H1 (cell line): ENCODE measurements around the gene VPS51. TPM values are rescaled to one million over a fixed set of nuclear protein-coding genes. Genes with fewer than 3 reads are reported as not detected.

Experiments
- CTCF ChIA-PET: fragments of 300-600 bp; sonication (Branson Sonifier 250); formaldehyde crosslinking; loops from one replicate; lab custom pipeline; 2021; ENCODE audit not compliant: partially characterized antibody; lab: Charles Lee
- POLR2A ChIA-PET: fragments of 300-600 bp; sonication (Branson Sonifier 250); formaldehyde crosslinking; loops from one replicate; lab custom pipeline; 2021; ENCODE audit warnings: inconsistent platforms; ENCODE audit not compliant: partially characterized antibody; lab: Charles Lee
- DNase-seq, 2 experiments: peaks; one replicate each; pipeline versions ENCODE4 v3.0.0 to v3.0.0-alpha.2; 2010 to 2022; ENCODE audit warnings: low spot score in 2 of 2, low read depth in 1 of 2, mixed read lengths in 1 of 2
- FAIRE-seq: peaks from 2 replicates; lab custom pipeline; 2011; peaks lifted over from hg19 to GRCh38; lab: Jason Lieb, UNC
- H2AFZ ChIP-seq: 2 replicates; pipeline ENCODE4 v1.8.1; 2012; ENCODE audit warnings: low read length, inconsistent platforms
- H2AK5ac ChIP-seq: 2 replicates; pipeline ENCODE4 v1.6.1; 2013; ENCODE audit warnings: low read depth, low read length
- H2BK120ac ChIP-seq: replicated peaks from 2 replicates; pipeline ENCODE3; 2013; ENCODE audit warnings: low read depth, low read length, inconsistent platforms
- H2BK12ac ChIP-seq: 2 replicates; pipeline ENCODE4 v1.6.1; 2013; ENCODE audit warnings: low read depth, low read length
- H2BK15ac ChIP-seq: 2 replicates; pipeline ENCODE4 v1.6.1; 2013; ENCODE audit warnings: low read length
- H2BK20ac ChIP-seq: 2 replicates; pipeline ENCODE4 v1.6.1; 2013; ENCODE audit warnings: low read length
- H2BK5ac ChIP-seq: 2 replicates; pipeline ENCODE4 v1.6.1; 2013; ENCODE audit warnings: low read depth, low read length
- H3K14ac ChIP-seq: 2 replicates; pipeline ENCODE4 v1.6.1; 2013; ENCODE audit warnings: inconsistent platforms; ENCODE audit not compliant: insufficient read length
- H3K18ac ChIP-seq: 2 replicates; pipeline ENCODE4 v1.6.1; 2013; ENCODE audit warnings: low read length; ENCODE audit errors: extremely low read depth
- H3K23ac ChIP-seq: 2 replicates; pipeline ENCODE4 v1.6.1; 2013; ENCODE audit warnings: inconsistent platforms; ENCODE audit not compliant: insufficient read length
- H3K23me2 ChIP-seq: 2 replicates; pipeline ENCODE4 v1.6.1; 2013; ENCODE audit warnings: low read depth, low read length
- H3K27ac ChIP-seq: 2 replicates; pipeline ENCODE4 v1.6.1; 2011; ENCODE audit warnings: low read depth, low read length, inconsistent platforms
- H3K27me3 ChIP-seq, 4 experiments: replicated peaks in 1 of 4; 1 replicate in 1 of 4; 2 replicates in 3 of 4; pipeline versions ENCODE4 v1.6.1 to v1.8.1; 2011 to 2013; ENCODE audit warnings: low read length in 3 of 4, mild to moderate bottlenecking in 3 of 4, inconsistent platforms in 2 of 4, mixed read lengths in 2 of 4, moderate library complexity in 1 of 4; ENCODE audit not compliant: control insufficient read depth in 3 of 4, insufficient read depth in 3 of 4; ENCODE audit errors: extremely low read depth in 1 of 4
- H3K36me3 ChIP-seq, 4 experiments: 2 replicates each; pipeline versions ENCODE4 v1.6.1 to v1.8.1; 2011 to 2013; ENCODE audit warnings: mild to moderate bottlenecking in 4 of 4, low read length in 3 of 4, moderate library complexity in 2 of 4, control low read depth in 1 of 4, inconsistent platforms in 1 of 4; ENCODE audit not compliant: insufficient read depth in 4 of 4, control insufficient read depth in 2 of 4
- H3K4ac ChIP-seq: replicated peaks from 2 replicates; pipeline ENCODE3; 2013; ENCODE audit warnings: low read length, low read depth, mixed read lengths, inconsistent platforms; ENCODE audit not compliant: insufficient read length
- H3K4me1 ChIP-seq, 4 experiments: replicated peaks in 1 of 4; 1 replicate in 1 of 4; 2 replicates in 3 of 4; pipeline versions ENCODE4 v1.6.1 to v1.8.1; 2011 to 2013; ENCODE audit warnings: low read length in 3 of 4, inconsistent platforms in 2 of 4, mixed read lengths in 1 of 4; ENCODE audit not compliant: insufficient read depth in 4 of 4, control insufficient read depth in 3 of 4
- H3K4me2 ChIP-seq, 2 experiments: 2 replicates each; pipeline versions ENCODE4 v1.6.1 to v1.8.1; 2011 to 2013; ENCODE audit warnings: low read depth in 2 of 2, low read length in 2 of 2, control low read depth in 1 of 2, inconsistent platforms in 1 of 2, mild to moderate bottlenecking in 1 of 2; ENCODE audit not compliant: insufficient read depth in 1 of 2
- H3K4me3 ChIP-seq, 4 experiments: fragments of 200-600, 300-600 bp in 1 of 4; sonication (generic), shearing (Covaris generic), sonication (Bioruptor Twin) in 1 of 4; 2 replicates each; pipeline versions ENCODE4 v1.5.1 to v1.8.1; 2011 to 2016; ENCODE audit warnings: low read length in 4 of 4, low read depth in 3 of 4, control low read depth in 2 of 4, inconsistent platforms in 2 of 4, mild to moderate bottlenecking in 2 of 4, mixed read lengths in 1 of 4, moderate library complexity in 1 of 4; ENCODE audit not compliant: insufficient read depth in 2 of 4; ENCODE audit errors: extremely low read depth in 1 of 4
- H3K56ac ChIP-seq: replicated peaks from 2 replicates; pipeline ENCODE3; 2013; ENCODE audit warnings: low read depth, mild to moderate bottlenecking, mixed read lengths, low read length, inconsistent platforms; ENCODE audit not compliant: insufficient read length
- H3K79me1 ChIP-seq: 2 replicates; pipeline ENCODE4 v1.6.1; 2013; ENCODE audit warnings: low read depth, low read length, control low read depth
- H3K79me2 ChIP-seq, 2 experiments: 2 replicates each; pipeline versions ENCODE4 v1.6.1 to v1.8.1; 2012 to 2013; ENCODE audit warnings: low read length in 2 of 2, mild to moderate bottlenecking in 2 of 2, inconsistent platforms in 1 of 2; ENCODE audit not compliant: insufficient read depth in 2 of 2, control insufficient read depth in 1 of 2
- H3K9ac ChIP-seq, 4 experiments: replicated peaks in 1 of 4; 1 replicate in 1 of 4; 2 replicates in 3 of 4; pipeline versions ENCODE4 v1.6.1 to v1.8.1; 2011 to 2013; ENCODE audit warnings: low read depth in 3 of 4, low read length in 3 of 4, control low read depth in 2 of 4, mild to moderate bottlenecking in 2 of 4, moderate library complexity in 2 of 4, inconsistent platforms in 1 of 4; ENCODE audit errors: extremely low read depth in 1 of 4
- H3K9me3 ChIP-seq, 2 experiments: 2 replicates each; pipeline versions ENCODE4 v1.6.1 to v1.8.1; 2012 to 2013; ENCODE audit warnings: mild to moderate bottlenecking in 2 of 2, moderate library complexity in 2 of 2, control low read depth in 1 of 2, inconsistent platforms in 1 of 2, low read depth in 1 of 2, low read length in 1 of 2, mixed read lengths in 1 of 2; ENCODE audit not compliant: insufficient read depth in 2 of 2
- H4K20me1 ChIP-seq, 2 experiments: replicated peaks in 1 of 2; 2 replicates each; pipeline versions ENCODE3 to v1.8.1; 2011 to 2013; ENCODE audit warnings: inconsistent platforms in 2 of 2, low read length in 2 of 2, mild to moderate bottlenecking in 1 of 2; ENCODE audit not compliant: insufficient read depth in 2 of 2, control insufficient read depth in 1 of 2
- H4K5ac ChIP-seq: 2 replicates; pipeline ENCODE4 v1.6.1; 2013; ENCODE audit warnings: low read length, low read depth, mixed read lengths, inconsistent platforms; ENCODE audit not compliant: insufficient read length
- H4K8ac ChIP-seq: 2 replicates; pipeline ENCODE4 v1.8.0; 2013; ENCODE audit warnings: mild to moderate bottlenecking, moderate library complexity, low read length, inconsistent platforms; ENCODE audit not compliant: insufficient read depth; ENCODE audit errors: extremely low read depth
- H4K91ac ChIP-seq: replicated peaks from 2 replicates; pipeline ENCODE3; 2013; ENCODE audit warnings: low read length, mixed read lengths, inconsistent platforms; ENCODE audit not compliant: insufficient read length
- BRCA1 ChIP-seq: IDR thresholded peaks from 2 replicates; pipeline ENCODE4 v1.6.1; 2012; ENCODE audit warnings: low read depth, low read length, improper control_type of control experiment
- CEBPB ChIP-seq: IDR thresholded peaks from 2 replicates; pipeline ENCODE4 v1.6.1; 2012; ENCODE audit warnings: low read depth, low read length
- CTBP2 ChIP-seq: IDR thresholded peaks from 2 replicates; pipeline ENCODE4 v1.7.0; 2011; ENCODE audit warnings: borderline replicate concordance, mild to moderate bottlenecking, moderate library complexity, mixed read lengths, low read length; ENCODE audit not compliant: insufficient read depth, insufficient read length
- EZH2 ChIP-seq: fragments of 200-600 bp; sonication (generic); IDR thresholded peaks from 2 replicates; pipeline ENCODE4 v1.7.1; 2012; ENCODE audit warnings: low read depth, mild to moderate bottlenecking, moderate library complexity, low read length, inconsistent platforms; ENCODE audit not compliant: severe bottlenecking
- FOSL1 ChIP-seq: IDR thresholded peaks from 2 replicates; pipeline ENCODE4 v1.6.1; 2011; ENCODE audit warnings: mild to moderate bottlenecking, low read depth, low read length, moderate library complexity; ENCODE audit not compliant: insufficient read depth
- GTF2F1 ChIP-seq: IDR thresholded peaks from 2 replicates; pipeline ENCODE4 v1.6.1; 2012; ENCODE audit warnings: low read depth, low read length, improper control_type of control experiment, borderline replicate concordance
- JUN ChIP-seq: IDR thresholded peaks from 2 replicates; pipeline ENCODE4 v1.6.1; 2011; ENCODE audit warnings: low read depth, mild to moderate bottlenecking, improper control_type of control experiment, low read length
- KDM1A ChIP-seq: fragments of 200-600, 300-600 bp; sonication (generic); IDR thresholded peaks from 2 replicates; pipeline ENCODE4 v1.7.1; 2016; ENCODE audit warnings: mild to moderate bottlenecking, low read length, borderline replicate concordance
- RAD21 ChIP-seq, 2 experiments: IDR thresholded peaks in 1 of 2; conservative IDR thresholded peaks in 1 of 2; 2 replicates each; pipeline ENCODE4 v1.6.1; 2011; ENCODE audit warnings: low read depth in 2 of 2, low read length in 2 of 2, improper control_type of control experiment in 1 of 2, inconsistent platforms in 1 of 2, mild to moderate bottlenecking in 1 of 2, moderate library complexity in 1 of 2
- RBBP5 ChIP-seq: IDR thresholded peaks from 2 replicates; pipeline ENCODE4 v1.7.1; 2012; ENCODE audit warnings: low read depth, mild to moderate bottlenecking, inconsistent platforms, low read length, moderate library complexity, borderline replicate concordance
- SIN3A ChIP-seq, 2 experiments: IDR thresholded peaks in 1 of 2; conservative IDR thresholded peaks in 1 of 2; 2 replicates each; pipeline ENCODE4 v1.6.1; 2011 to 2012; ENCODE audit warnings: low read length in 2 of 2, improper control_type of control experiment in 1 of 2, low read depth in 1 of 2, mild to moderate bottlenecking in 1 of 2
- TCF12 ChIP-seq: IDR thresholded peaks from 2 replicates; pipeline ENCODE4 v1.6.1; 2011; ENCODE audit warnings: low read depth, mild to moderate bottlenecking, low read length
- ZNF274 ChIP-seq: IDR thresholded peaks from 2 replicates; pipeline ENCODE4 v1.7.0; 2012; ENCODE audit warnings: low read length, borderline replicate concordance; ENCODE audit errors: extremely low read depth
- WGBS, 2 experiments: shearing (Covaris generic) in 1 of 2; methylation state at CpG; one replicate each; pipeline versions ENCODE4 v1.1.6 to v1.1.7; 2013 to 2015; ENCODE audit warnings: low lambda C conversion rate in 2 of 2, mixed read lengths in 2 of 2, inconsistent platforms in 1 of 2, low coverage in 1 of 2, missing lambda C conversion rate in 1 of 2; ENCODE audit not compliant: insufficient replicate concordance in 2 of 2, insufficient coverage in 1 of 2, insufficient read length in 1 of 2; ENCODE audit errors: extremely low coverage in 1 of 2, missing lambda C conversion rate in 1 of 2; 5-methylcytosine and 5-hydroxymethylcytosine counted together
- polyA plus RNA-seq, 7 experiments: library from polyadenylated mRNA; depleted of rRNA in 3 of 7; stranded (reverse) in 5 of 7; unstranded in 2 of 7; fragments of >200 nt in 5 of 7; fragments of 200-250 nt in 2 of 7; gene quantifications; 1 replicate in 5 of 7; 2 replicates in 1 of 7; 4 replicates in 1 of 7; pipeline versions ENCODE4 v1.2.1 to v1.2.3, GENCODE V29; 2011 to 2013; ENCODE audit warnings: missing spikeins in 2 of 7, mixed read lengths in 2 of 7
- total RNA-seq: library from RNA; stranded (reverse); fragmentation: NEBNext Ultra II Directional; extraction: Animal tissue kit (Norgen Biotek cat#: 25700); gene quantifications from 2 replicates; pipeline ENCODE4 v1.2.1, GENCODE V29; 2021

The VPS51 gene
- total and polyA plus RNA-seq, 2 of the 8 experiments (the other 6 are each of a cell fraction or from before 2014, with no cell fraction given) = 97.4 to 142 TPM

- ChIA-PET POLR2A (interaction anchor here (0.7 to 16.8 kb wide), 13 partner anchors 9 to 293 kb away, joined by 3 to 230 read pairs (median 5); partner anchors contain the start of genes ARL2, BATF2, CDCA5 and FAU), CTCF (interaction anchor here (4.4 kb wide), 1 partner anchor 14 kb away, joined by 85 read pairs; the partner anchor contains the start of gene TM7SF2)
- Histone ChIP-seq H3K36me3 (peaks cover 0 to 3% (median 0%) of the 10 kb centered on the region in 4 experiments; a peak in 1 of 8 replicates), H3K23me2 (no peaks in the 10 kb centered on the region), H3K4me3 (peak overlapping the region; percentile 29 to 88 (median 55); a peak in 5 of 8 replicates), H3K56ac (no peak overlapping the region), H3K79me1 (peaks cover 2% of the 10 kb centered on the region; the same call in 1 of the 2 replicates), H3K27me3 (no peaks in the 10 kb centered on the region), H3K18ac (no peak overlapping the region), H2AK5ac (no peak overlapping the region), H3K9ac (no peak overlapping the region), H3K23ac (no peak overlapping the region), H2AFZ (no peak overlapping the region), H4K91ac (no peak overlapping the region), H2BK20ac (no peak overlapping the region), H2BK12ac (no peak overlapping the region), H3K4me1 (peaks cover 0 to 6% (median 4%) of the 10 kb centered on the region in 4 experiments; a peak in 6 of 7 replicates), H2BK5ac (no peak overlapping the region; the same call in 1 of the 2 replicates), H3K4ac (no peak overlapping the region), H3K14ac (no peak overlapping the region), H3K9me3 (no peaks in the 10 kb centered on the region), H2BK120ac (no peak overlapping the region), H3K79me2 (peaks cover 0 to 13% of the 10 kb centered on the region in 2 experiments; a peak in 1 of 4 replicates), H2BK15ac (no peak overlapping the region), H4K20me1 (peaks cover 0 to 3% of the 10 kb centered on the region in 2 experiments), H3K4me2 (peak overlapping the region; percentile 53 to 64), H4K5ac (no peak overlapping the region), H4K8ac (no peak overlapping the region; the same call in 1 of the 2 replicates), H3K27ac (no peak overlapping the region)
- FAIRE-seq = no peak
- DNase-seq = no peak
- 88% methylated on average over 8 of the region's 8 CpGs; no CpG with 5 or more reads in 1 of the 2 experiments for WGBS, 2 experiments
- no peak for TF ChIP-seq RBBP5
- TF ChIP-seq ZNF274 = no peak
- TF ChIP-seq JUN = no peak
- TF ChIP-seq BRCA1 = no peak
- TF ChIP-seq RAD21 (IDR thresholded peaks at IDR 0.05 in 1 of 2, conservative IDR thresholded peaks at IDR 0.05 in 1 of 2; ENCODE audit: low read depth in 2 of 2, low read length in 2 of 2) = no peak
- no peak for TF ChIP-seq FOSL1
- no peak for TF ChIP-seq GTF2F1
- TF ChIP-seq CTBP2 = no peak
- TF ChIP-seq EZH2 = no peak
- no peak for TF ChIP-seq TCF12
- no peak for TF ChIP-seq KDM1A
- no peak for TF ChIP-seq CEBPB
- no peak for TF ChIP-seq SIN3A (conservative IDR thresholded peaks at IDR 0.05 in 1 of 2, IDR thresholded peaks at IDR 0.05 in 1 of 2; ENCODE audit: low read depth in 1 of 2, low read length in 2 of 2)
Observed at GRCh38 chr11:65096926-65097325, 912 bp downstream of the VPS51 start.
